ELR (cell line): ENCODE measurements around the gene TAF4B.
"Not testable (repeated sequence)": the region's sequence is repeated elsewhere in the genome, so short reads cannot be mapped to it uniquely, and the experiment has no call there.

Experiments
- DNase-seq: peaks from one replicate; pipeline ENCODE4 v3.0.0-alpha.2; 2015; ENCODE audit warnings: low read depth

Gene TAF4B

GRCh38 chr18:26307161-26307773 is 81.0 kb downstream of the TAF4B start:
- DNase-seq: peak; percentile 65

GRCh38 chr18:26309281-26309680 is 83.0 kb downstream of the TAF4B start:
- DNase-seq: peak; percentile 53

GRCh38 chr18:26312199-26312598 is 86.0 kb downstream of the TAF4B start:
- no peak for DNase-seq

GRCh38 chr18:26317398-26317797 is 91.2 kb downstream of the TAF4B start:
- DNase-seq: peak; percentile 49

- no peak for DNase-seq
Measured at GRCh38 chr18:26320686-26321085, 94.4 kb downstream of the TAF4B start.

GRCh38 chr18:26322890-26323653 is 96.8 kb downstream of the TAF4B start:
- peak; percentile 81 for DNase-seq

- DNase-seq: no peak
Measured at GRCh38 chr18:26325771-26326170, 99.5 kb downstream of the TAF4B start.

GRCh38 chr18:26327062-26327461 is 100.8 kb downstream of the TAF4B start:
- DNase-seq: peak; percentile 40

GRCh38 chr18:26332991-26333390 is 106.7 kb downstream of the TAF4B start:
- DNase-seq: no peak

- DNase-seq: no peak
Measured at GRCh38 chr18:26335156-26335555, 108.9 kb downstream of the TAF4B start.

GRCh38 chr18:26335571-26336487 is 109.6 kb downstream of the TAF4B start:
- no peak for DNase-seq

- DNase-seq: no peak
Measured at GRCh38 chr18:26336572-26336971, 110.3 kb downstream of the TAF4B start.

GRCh38 chr18:26342646-26343045 is 116.4 kb downstream of the TAF4B start:
- DNase-seq: no peak

- no peak for DNase-seq
Measured at GRCh38 chr18:26350961-26351360, 124.7 kb downstream of the TAF4B start.

GRCh38 chr18:26356045-26356785 is 130.0 kb downstream of the TAF4B start:
- DNase-seq: no peak

GRCh38 chr18:26357960-26358359 is 131.7 kb downstream of the TAF4B start:
- no peak for DNase-seq

- no peak for DNase-seq
Measured at GRCh38 chr18:26362021-26362420, 135.8 kb downstream of the TAF4B start.

GRCh38 chr18:26367425-26367824 is 141.2 kb downstream of the TAF4B start:
- DNase-seq: no peak

- no peak for DNase-seq
Measured at GRCh38 chr18:26370037-26370436, 143.8 kb downstream of the TAF4B start.

- no peak for DNase-seq
Measured at GRCh38 chr18:26376105-26376504, 149.9 kb downstream of the TAF4B start.

GRCh38 chr18:26378701-26379100 is 152.5 kb downstream of the TAF4B start:
- DNase-seq: no peak

- not testable (repeated sequence) for DNase-seq
Measured at GRCh38 chr18:26381555-26381954, 155.3 kb downstream of the TAF4B start.
